ENCODE data around the gene OTOG.

DNA sequence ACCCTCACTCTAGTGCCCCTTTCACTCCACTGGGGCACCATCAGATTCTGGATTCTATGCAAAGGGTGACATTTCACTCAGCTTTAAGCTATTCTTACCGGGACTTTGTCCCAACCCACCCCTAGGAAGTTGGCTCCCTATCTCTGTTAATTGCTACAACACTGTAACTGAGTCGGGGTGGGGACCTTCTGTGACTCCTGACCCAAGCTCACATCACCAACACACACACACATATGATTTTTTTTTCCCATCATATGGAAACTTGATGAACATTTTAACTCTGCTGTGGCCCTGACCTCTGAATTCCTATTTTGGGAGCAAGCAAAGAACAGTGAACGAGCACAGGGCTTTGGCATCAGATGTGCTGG, 19.4 kb upstream of the OTOG start:
- TF ChIP-seq, protein P1, sequence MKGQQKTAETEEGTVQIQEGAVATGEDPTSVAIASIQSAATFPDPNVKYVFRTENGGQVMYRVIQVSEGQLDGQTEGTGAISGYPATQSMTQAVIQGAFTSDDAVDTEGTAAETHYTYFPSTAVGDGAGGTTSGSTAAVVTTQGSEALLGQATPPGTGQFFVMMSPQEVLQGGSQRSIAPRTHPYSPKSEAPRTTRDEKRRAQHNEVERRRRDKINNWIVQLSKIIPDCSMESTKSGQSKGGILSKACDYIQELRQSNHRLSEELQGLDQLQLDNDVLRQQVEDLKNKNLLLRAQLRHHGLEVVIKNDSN (IDR thresholded peaks at IDR 0.05), result no peak
- TF ChIP-seq EP300 (IDR thresholded peaks at IDR 0.05; ENCODE audit: borderline replicate concordance), result no peak
- TF ChIP-seq, protein P2, sequence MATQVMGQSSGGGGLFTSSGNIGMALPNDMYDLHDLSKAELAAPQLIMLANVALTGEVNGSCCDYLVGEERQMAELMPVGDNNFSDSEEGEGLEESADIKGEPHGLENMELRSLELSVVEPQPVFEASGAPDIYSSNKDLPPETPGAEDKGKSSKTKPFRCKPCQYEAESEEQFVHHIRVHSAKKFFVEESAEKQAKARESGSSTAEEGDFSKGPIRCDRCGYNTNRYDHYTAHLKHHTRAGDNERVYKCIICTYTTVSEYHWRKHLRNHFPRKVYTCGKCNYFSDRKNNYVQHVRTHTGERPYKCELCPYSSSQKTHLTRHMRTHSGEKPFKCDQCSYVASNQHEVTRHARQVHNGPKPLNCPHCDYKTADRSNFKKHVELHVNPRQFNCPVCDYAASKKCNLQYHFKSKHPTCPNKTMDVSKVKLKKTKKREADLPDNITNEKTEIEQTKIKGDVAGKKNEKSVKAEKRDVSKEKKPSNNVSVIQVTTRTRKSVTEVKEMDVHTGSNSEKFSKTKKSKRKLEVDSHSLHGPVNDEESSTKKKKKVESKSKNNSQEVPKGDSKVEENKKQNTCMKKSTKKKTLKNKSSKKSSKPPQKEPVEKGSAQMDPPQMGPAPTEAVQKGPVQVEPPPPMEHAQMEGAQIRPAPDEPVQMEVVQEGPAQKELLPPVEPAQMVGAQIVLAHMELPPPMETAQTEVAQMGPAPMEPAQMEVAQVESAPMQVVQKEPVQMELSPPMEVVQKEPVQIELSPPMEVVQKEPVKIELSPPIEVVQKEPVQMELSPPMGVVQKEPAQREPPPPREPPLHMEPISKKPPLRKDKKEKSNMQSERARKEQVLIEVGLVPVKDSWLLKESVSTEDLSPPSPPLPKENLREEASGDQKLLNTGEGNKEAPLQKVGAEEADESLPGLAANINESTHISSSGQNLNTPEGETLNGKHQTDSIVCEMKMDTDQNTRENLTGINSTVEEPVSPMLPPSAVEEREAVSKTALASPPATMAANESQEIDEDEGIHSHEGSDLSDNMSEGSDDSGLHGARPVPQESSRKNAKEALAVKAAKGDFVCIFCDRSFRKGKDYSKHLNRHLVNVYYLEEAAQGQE (IDR thresholded peaks at IDR 0.05; ENCODE audit: low read depth), result no peak
- no peak for TF ChIP-seq RAD21 (IDR thresholded peaks at IDR 0.05; ENCODE audit: low read depth)
- no peak for TF ChIP-seq YY1 (IDR thresholded peaks at IDR 0.05; ENCODE audit: low read depth)
- TF ChIP-seq TAF1 (IDR thresholded peaks at IDR 0.05; ENCODE audit: low read depth), result no peak
- TF ChIP-seq ZBTB7A (IDR thresholded peaks at IDR 0.05; ENCODE audit: low read depth), result no peak
- no peak for TF ChIP-seq CEBPB (IDR thresholded peaks at IDR 0.05)
- TF ChIP-seq CREB1 (IDR thresholded peaks at IDR 0.05; ENCODE audit: low read depth), result no peak
- TF ChIP-seq, protein P3, sequence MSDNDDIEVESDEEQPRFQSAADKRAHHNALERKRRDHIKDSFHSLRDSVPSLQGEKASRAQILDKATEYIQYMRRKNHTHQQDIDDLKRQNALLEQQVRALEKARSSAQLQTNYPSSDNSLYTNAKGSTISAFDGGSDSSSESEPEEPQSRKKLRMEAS (IDR thresholded peaks at IDR 0.05), result no peak
- no peak for TF ChIP-seq NFIC (IDR thresholded peaks at IDR 0.05)

All from Ishikawa (cell line).